Stimulated activated CD4-positive, alpha-beta T cell treated with anti-CD3 and anti-CD28 coated beads, Interleukin-1b, Interleukin-23, amount 100 ng/mL, for 24 hours (primary cell): ENCODE measurements around the gene IQCB1.
"Not testable (repeated sequence)": the region's sequence is repeated elsewhere in the genome, so short reads cannot be mapped to it uniquely, and the experiment has no call there.

Experiments used
- DNase-seq, 4 experiments: peaks; one replicate each; pipeline ENCODE4 v3.0.0-alpha.2; 2020; ENCODE audit warnings: low read depth in 4 of 4, low spot score in 1 of 4

Gene IQCB1

GRCh38 chr3:121749276-121750086, 85.4 kb downstream of the IQCB1 start, which contains the start of gene GOLGB1:
GOLGB1 (minus strand) TSS chr3:121749741; CDS start chr3:121730971, 18,770 bp downstream.
- DNase-seq, result peak; percentile 69 to 86 (median 84)

DNA sequence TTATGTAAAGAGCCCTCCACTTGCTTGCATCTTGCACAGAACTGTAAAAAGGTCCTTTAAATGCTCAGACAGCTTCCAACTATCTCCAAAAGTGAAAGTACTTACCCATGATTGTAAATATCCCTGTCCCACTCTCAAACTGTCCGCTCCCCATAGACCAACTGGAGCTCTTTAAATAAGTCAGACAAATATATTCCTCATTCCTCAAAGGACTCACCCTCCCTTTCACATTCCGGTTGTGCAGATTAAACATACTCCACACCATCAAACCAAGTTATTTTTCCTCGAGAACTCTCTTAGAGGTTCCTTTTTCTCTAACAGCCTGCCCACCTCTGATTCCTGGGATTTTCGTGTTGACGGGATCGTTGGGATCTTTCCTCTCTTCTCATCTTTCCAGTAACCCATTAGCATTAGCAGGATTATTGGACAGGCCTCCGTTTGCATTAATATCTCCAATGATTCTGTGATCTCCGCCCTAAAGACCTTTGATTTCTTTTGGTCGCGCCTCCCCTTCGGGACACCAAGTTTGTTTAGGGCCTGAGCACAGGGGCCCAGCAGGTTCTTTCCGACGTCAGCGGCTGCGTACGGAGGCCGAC, 86.1 kb downstream of the IQCB1 start:
- no peak for DNase-seq

DNA sequence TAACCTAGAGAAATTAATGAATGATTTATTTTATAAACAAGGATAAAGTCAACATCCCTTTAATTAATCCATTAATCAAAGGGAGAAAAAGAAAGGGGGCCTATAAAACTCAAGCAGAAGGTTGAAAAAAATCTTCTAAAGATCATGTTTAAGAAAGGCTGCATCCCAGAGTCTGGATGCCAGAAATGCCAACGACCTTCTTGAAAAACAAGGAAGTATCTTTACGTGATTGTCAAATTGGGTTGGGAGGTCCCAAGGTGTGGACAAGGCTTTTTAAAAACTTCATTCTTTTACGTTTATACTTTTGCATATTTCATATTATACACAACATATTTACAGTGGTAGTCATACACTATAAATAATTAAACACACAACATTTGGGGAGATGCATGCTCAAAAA, 86.9 kb downstream of the IQCB1 start:
- no peak for DNase-seq

DNA sequence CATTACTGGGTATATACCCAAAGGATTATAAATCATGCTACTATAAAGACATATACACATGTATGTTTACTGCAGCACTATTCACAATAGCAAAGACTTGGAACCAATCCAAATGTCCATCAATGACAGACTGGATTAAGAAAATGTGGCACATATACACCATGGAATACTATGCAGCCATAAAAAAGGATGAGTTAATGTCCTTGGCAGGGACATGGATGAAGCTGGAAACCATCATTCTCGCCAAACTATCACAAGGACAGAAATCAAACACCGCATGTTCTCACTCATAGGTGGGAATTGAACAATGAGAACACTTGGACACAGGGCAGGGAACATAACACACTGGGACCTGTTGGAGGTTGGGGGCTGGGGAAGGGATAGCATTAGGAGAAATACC, 91.8 kb downstream of the IQCB1 start:
- DNase-seq, result not testable (repeated sequence)

- no peak for DNase-seq
Measured at GRCh38 chr3:121740896-121741295, 94.0 kb downstream of the IQCB1 start.

GRCh38 chr3:121739902-121740301, 95.0 kb downstream of the IQCB1 start:
- DNase-seq, result no peak

- no peak for DNase-seq
Measured at GRCh38 chr3:121737644-121738043, 97.2 kb downstream of the IQCB1 start.

- no peak for DNase-seq
Measured at GRCh38 chr3:121736112-121736511, 98.7 kb downstream of the IQCB1 start.

DNA sequence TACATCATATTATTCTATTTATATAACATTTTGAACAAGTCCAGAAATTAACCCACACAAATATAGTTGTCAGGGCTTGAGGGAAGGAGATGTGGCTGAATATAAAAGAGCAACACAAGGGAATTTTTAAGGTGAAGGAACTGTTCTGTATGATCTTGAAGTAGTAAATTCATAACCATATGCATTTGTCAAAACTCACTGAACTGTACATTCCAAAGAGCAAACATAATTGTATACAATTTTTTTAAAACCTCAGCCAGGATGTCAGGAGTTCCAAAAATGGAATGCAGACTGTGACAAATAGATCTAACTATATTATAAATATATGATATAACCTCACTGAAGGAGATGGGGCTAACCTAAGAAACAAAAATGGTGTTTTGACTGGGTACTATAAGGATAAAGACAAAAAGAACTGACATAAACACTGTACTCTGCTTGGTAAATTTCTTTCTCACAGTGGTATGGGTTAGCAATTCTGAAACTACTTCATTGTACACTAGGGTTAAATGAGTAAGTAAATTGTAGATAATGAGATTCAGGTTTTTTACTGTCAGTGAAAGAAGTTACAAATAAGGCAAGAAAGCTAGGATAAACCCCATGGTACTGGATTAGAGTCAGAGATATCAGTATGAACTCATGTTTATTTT, 99.7 kb downstream of the IQCB1 start:
- DNase-seq, result no peak

DNA sequence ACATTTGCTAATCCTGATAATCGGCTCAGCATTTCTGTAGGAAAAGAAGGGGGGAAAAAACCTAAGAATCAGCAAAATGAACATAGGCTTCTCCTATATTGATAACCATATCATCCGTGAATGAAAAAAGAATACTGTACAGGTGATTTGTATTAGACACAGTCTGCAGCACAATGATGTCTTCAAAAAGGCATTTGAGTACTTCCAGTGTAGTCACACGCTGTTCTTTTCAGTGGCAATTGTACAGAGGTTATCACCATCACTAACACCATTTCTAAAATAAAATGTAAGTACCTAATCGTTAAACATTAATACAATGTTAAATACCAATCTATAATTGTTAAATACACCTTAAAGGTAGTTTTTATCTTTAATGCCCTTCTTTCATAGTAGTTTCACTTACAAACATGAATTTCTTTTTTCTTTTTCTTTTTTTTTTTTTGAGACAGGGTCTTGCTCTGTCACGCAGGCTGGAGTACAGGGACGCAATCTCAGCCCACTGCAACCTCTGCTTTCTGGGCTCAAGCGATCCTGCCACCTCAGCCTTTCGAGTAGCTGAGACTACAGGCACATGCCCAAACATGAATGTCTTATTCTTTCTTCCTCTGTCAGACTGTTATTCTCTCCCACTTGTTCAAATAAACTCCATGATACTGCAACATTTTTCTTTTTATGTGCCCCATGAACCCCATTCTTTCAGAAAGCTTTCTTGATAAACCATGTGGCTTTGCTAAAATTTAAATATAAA, 103.7 kb downstream of the IQCB1 start:
- no peak for DNase-seq

DNA sequence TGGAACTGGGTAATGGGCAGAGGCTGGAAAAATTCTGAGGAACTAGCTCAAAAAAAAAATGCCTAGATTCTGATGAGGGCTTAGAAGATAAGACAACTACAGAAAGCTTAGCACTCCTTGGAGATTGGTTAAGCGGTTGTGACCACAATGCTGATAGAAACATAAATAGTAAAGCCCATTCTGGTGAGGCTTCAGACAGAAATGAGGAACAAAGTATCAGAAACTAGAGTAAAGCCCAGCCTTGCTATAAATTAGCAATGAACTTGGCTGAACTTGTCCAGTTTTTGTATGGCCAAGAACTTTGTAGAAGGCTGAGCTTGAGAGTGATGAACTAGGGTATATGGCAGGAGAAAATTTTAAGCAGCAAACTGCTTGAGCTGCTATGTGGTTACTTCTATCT, 110.7 kb downstream of the IQCB1 start:
- no peak for DNase-seq

DNA sequence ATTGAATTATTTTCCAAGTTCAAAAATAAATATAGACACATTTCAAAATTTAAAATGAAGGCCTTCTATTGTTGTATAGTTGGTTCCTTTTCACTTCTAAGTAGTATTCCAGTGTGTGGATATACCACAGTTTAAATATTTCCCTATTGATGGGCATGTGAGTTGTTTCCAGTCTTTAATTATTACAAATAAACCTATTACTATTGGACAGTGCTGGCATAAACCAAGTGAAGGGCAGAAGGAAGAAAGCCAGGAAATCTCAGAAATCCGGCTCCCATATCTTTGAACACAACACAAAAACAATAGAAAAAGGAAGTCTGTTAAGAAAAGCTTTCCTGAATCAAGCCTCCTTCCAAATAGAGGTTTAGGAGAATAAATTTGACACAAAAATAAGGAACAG, 111.4 kb downstream of the IQCB1 start:
- DNase-seq, result no peak

DNA sequence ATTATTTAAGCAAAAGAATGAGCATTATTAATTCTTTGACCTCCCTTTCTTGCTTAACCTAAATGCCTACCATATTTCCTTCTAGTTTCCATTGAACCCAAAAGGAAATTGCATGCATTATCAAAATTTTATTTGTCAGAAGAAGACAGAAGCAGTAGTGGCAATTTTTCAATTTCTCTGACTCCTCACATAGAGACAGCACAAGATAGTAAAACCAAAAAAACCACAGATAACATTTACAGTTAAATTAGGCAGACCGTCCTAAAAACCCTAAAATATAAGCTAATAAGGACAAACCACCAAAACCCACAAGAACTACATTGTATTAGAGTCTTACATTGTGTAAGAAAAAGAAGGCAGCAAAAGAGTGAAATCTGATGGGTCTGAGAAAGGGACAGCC, 112.4 kb downstream of the IQCB1 start:
- DNase-seq, result no peak

- no peak for DNase-seq
Measured at GRCh38 chr3:121720163-121720562, 114.7 kb downstream of the IQCB1 start.
